Liver (tissue), 9 donors: ENCODE data around the gene MOK. TPM values are rescaled to one million over a fixed set of nuclear protein-coding genes. Genes with fewer than 3 reads are reported as not detected.
A peak's percentile ranks its signal among the peaks of the same experiment; 100 is the strongest.

Source experiments
- DNase-seq: peaks from one replicate; pipeline ENCODE4 v3.0.0-alpha.2; 2017; ENCODE audit warnings: low spot score
- H3K27ac ChIP-seq, 2 donors: one replicate each; pipeline ENCODE4 v1.7.0; 2013; ENCODE audit warnings: inconsistent platforms in 2 of 2, low read length in 2 of 2, control low read depth in 1 of 2, low read depth in 1 of 2, mild to moderate bottlenecking in 1 of 2
- H3K27me3 ChIP-seq, 4 donors: one replicate each; pipeline versions ENCODE4 v1.6.1 to v1.7.0; 2013; ENCODE audit warnings: low read length in 3 of 4, inconsistent platforms in 1 of 4, mild to moderate bottlenecking in 1 of 4, moderate library complexity in 1 of 4; ENCODE audit not compliant: control insufficient read depth in 4 of 4, insufficient read depth in 4 of 4
- H3K36me3 ChIP-seq, 4 donors: one replicate each; pipeline versions ENCODE4 v1.6.1 to v1.7.0; 2013; ENCODE audit warnings: low read length in 3 of 4, mild to moderate bottlenecking in 3 of 4, low read depth in 1 of 4, moderate library complexity in 1 of 4; ENCODE audit not compliant: control insufficient read depth in 4 of 4, insufficient read depth in 3 of 4
- H3K4me1 ChIP-seq, 4 donors: one replicate each; pipeline versions ENCODE4 v1.6.1 to v1.7.0; 2013; ENCODE audit warnings: low read length in 3 of 4, mild to moderate bottlenecking in 3 of 4, moderate library complexity in 1 of 4; ENCODE audit not compliant: control insufficient read depth in 4 of 4, insufficient read depth in 4 of 4
- H3K4me3 ChIP-seq, 3 donors: one replicate each; pipeline versions ENCODE4 v1.6.1 to v1.7.0; 2013; ENCODE audit warnings: low read length in 3 of 3, control low read depth in 1 of 3, low read depth in 1 of 3, mild to moderate bottlenecking in 1 of 3
- H3K9ac ChIP-seq, 2 donors: one replicate each; pipeline ENCODE4 v1.7.0; 2013; ENCODE audit warnings: low read length in 2 of 2, mild to moderate bottlenecking in 2 of 2, moderate library complexity in 2 of 2, control low read depth in 1 of 2, low read depth in 1 of 2
- H3K9me3 ChIP-seq, 4 donors: one replicate each; pipeline versions ENCODE4 v1.6.1 to v1.7.0; 2013; ENCODE audit warnings: low read length in 3 of 4; ENCODE audit not compliant: control insufficient read depth in 4 of 4
- ATF3 ChIP-seq: IDR thresholded peaks from 2 replicates; pipeline ENCODE4 v1.6.1; 2016; ENCODE audit warnings: antibody characterized with exemption
- EGR1 ChIP-seq, 2 donors: IDR thresholded peaks; 2 replicates each; pipeline ENCODE4 v1.6.1; 2016 to 2018; ENCODE audit warnings: antibody characterized with exemption in 2 of 2, low read depth in 2 of 2
- FOXA1 ChIP-seq: IDR thresholded peaks from 2 replicates; pipeline ENCODE4 v1.6.1; 2016; ENCODE audit warnings: antibody characterized with exemption
- FOXA2 ChIP-seq: IDR thresholded peaks from 2 replicates; pipeline ENCODE4 v1.6.1; 2016; ENCODE audit warnings: antibody characterized with exemption
- GABPA ChIP-seq, 2 donors: IDR thresholded peaks in 1 of 2; conservative IDR thresholded peaks in 1 of 2; 2 replicates each; pipeline ENCODE4 v1.6.1; 2016; ENCODE audit warnings: antibody characterized with exemption in 2 of 2, mild to moderate bottlenecking in 1 of 2, moderate library complexity in 1 of 2
- HNF4A ChIP-seq, 2 donors: conservative IDR thresholded peaks; 2 replicates each; pipeline ENCODE4 v1.6.1; 2016; ENCODE audit warnings: antibody characterized with exemption in 2 of 2, mild to moderate bottlenecking in 2 of 2
- HNF4G ChIP-seq: IDR thresholded peaks from 2 replicates; pipeline ENCODE4 v1.6.1; 2016; ENCODE audit warnings: antibody characterized with exemption
- JUND ChIP-seq, 2 donors: IDR thresholded peaks; 2 replicates each; pipeline ENCODE4 v1.6.1; 2016; ENCODE audit warnings: antibody characterized with exemption in 2 of 2
- RAD21 ChIP-seq, 2 donors: IDR thresholded peaks; 2 replicates each; pipeline ENCODE4 v1.6.1; 2016; ENCODE audit warnings: antibody characterized with exemption in 2 of 2, mild to moderate bottlenecking in 2 of 2
- RXRA ChIP-seq, 2 donors: IDR thresholded peaks; 2 replicates each; pipeline ENCODE4 v1.6.1; 2017 to 2018; ENCODE audit warnings: antibody characterized with exemption in 2 of 2, mild to moderate bottlenecking in 1 of 2
- SP1 ChIP-seq: IDR thresholded peaks from 2 replicates; pipeline ENCODE4 v1.6.1; 2018; ENCODE audit warnings: antibody characterized with exemption, mild to moderate bottlenecking
- TAF1 ChIP-seq: conservative IDR thresholded peaks from 2 replicates; pipeline ENCODE4 v1.6.1; 2016; ENCODE audit warnings: antibody characterized with exemption, mild to moderate bottlenecking
- YY1 ChIP-seq: IDR thresholded peaks from 2 replicates; pipeline ENCODE4 v1.6.1; 2016; ENCODE audit warnings: antibody characterized with exemption, mild to moderate bottlenecking
- WGBS: extraction: QIAGEN DNeasy Blood & Tissue Kit; methylation state at CpG from one replicate; pipeline ENCODE4 v1.1.7; 2013; 5-methylcytosine and 5-hydroxymethylcytosine counted together
- polyA plus RNA-seq, 2 donors: library from polyadenylated mRNA; stranded (reverse) in 1 of 2; unstranded in 1 of 2; fragments of 200-250 nt in 1 of 2; fragments of >200 nt in 1 of 2; fragmentation: Nextera tagmentation in 1 of 2; extraction: Ambion mirVana in 1 of 2; gene quantifications; one replicate each; pipeline versions ENCODE4 v1.2.1 to v1.2.3, GENCODE V29; 2013 to 2015
- total RNA-seq, 2 donors: library from RNA; depleted of rRNA; stranded (reverse); fragments of >200 nt; gene quantifications; one replicate each; pipeline ENCODE4 v1.2.3, GENCODE V29; 2014
- TF ChIP-seq, protein P1 (sequence below): fragments of 150-350 bp; IDR thresholded peaks from 2 replicates; pipeline ENCODE4 v1.5.1; 2017; ENCODE audit warnings: improper control_type of control experiment, low read depth, low read length; ENCODE audit not compliant: missing input control
- TF ChIP-seq, protein P2 (sequence below): IDR thresholded peaks from 2 replicates; pipeline ENCODE4 v1.6.1; 2016; ENCODE audit warnings: antibody characterized with exemption
- TF ChIP-seq, protein P3 (sequence below): IDR thresholded peaks from 2 replicates; pipeline ENCODE4 v1.6.1; 2016; ENCODE audit warnings: antibody characterized with exemption, mild to moderate bottlenecking
- TF ChIP-seq, protein P4 (sequence below): IDR thresholded peaks from 2 replicates; pipeline ENCODE4 v1.6.1; 2016; ENCODE audit warnings: antibody characterized with exemption
- donor health status: healthy.
- donor health status: healthy.
- donor health status: healthy.
- donor health status: healthy.
- donor health status: healthy.

MOK gene
- total and polyA plus RNA-seq, 4 donors, result 2.4 to 6.4 (median 2.9) TPM

GRCh38 chr14:102316338-102316742 is 11.4 kb upstream of the MOK start:
- WGBS, result 7% methylated on average over 10 of the region's 10 CpGs
- no peaks in the 10 kb centered on the region for H3K27me3 ChIP-seq
- no peaks in the 10 kb centered on the region for H3K36me3 ChIP-seq
- no peaks in the 10 kb centered on the region for H3K9me3 ChIP-seq
- H3K4me3 ChIP-seq, result peak overlapping the region; percentile 23 to 59 (median 50)
- DNase-seq, result peak; percentile 48
- peak overlapping the region; percentile 4 to 70 for H3K9ac ChIP-seq
- peaks cover 7 to 50% (median 37%) of the 10 kb centered on the region in 4 donors for H3K4me1 ChIP-seq
- TF ChIP-seq GABPA (IDR thresholded peaks at IDR 0.05 in 1 of 2, conservative IDR thresholded peaks at IDR 0.05 in 1 of 2), result peak in 1 of 2 donors; percentile 18
- no peak for TF ChIP-seq YY1
- no peak for TF ChIP-seq FOXA2
- no peak for TF ChIP-seq FOXA1
- no peak for TF ChIP-seq RAD21 (IDR thresholded peaks at IDR 0.05)
- no peak for TF ChIP-seq JUND (IDR thresholded peaks at IDR 0.05)
- TF ChIP-seq RXRA (IDR thresholded peaks at IDR 0.05), result no peak
- TF ChIP-seq, protein P1, sequence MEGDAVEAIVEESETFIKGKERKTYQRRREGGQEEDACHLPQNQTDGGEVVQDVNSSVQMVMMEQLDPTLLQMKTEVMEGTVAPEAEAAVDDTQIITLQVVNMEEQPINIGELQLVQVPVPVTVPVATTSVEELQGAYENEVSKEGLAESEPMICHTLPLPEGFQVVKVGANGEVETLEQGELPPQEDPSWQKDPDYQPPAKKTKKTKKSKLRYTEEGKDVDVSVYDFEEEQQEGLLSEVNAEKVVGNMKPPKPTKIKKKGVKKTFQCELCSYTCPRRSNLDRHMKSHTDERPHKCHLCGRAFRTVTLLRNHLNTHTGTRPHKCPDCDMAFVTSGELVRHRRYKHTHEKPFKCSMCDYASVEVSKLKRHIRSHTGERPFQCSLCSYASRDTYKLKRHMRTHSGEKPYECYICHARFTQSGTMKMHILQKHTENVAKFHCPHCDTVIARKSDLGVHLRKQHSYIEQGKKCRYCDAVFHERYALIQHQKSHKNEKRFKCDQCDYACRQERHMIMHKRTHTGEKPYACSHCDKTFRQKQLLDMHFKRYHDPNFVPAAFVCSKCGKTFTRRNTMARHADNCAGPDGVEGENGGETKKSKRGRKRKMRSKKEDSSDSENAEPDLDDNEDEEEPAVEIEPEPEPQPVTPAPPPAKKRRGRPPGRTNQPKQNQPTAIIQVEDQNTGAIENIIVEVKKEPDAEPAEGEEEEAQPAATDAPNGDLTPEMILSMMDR, result no peak
- H3K27ac ChIP-seq, result peak overlapping the region; percentile 61 to 73

- no peaks in the 10 kb centered on the region for H3K9me3 ChIP-seq
- no peak for TF ChIP-seq HNF4A (conservative IDR thresholded peaks at IDR 0.05)
- TF ChIP-seq HNF4G, result no peak
- no peak for TF ChIP-seq FOXA1
- TF ChIP-seq, protein P2, sequence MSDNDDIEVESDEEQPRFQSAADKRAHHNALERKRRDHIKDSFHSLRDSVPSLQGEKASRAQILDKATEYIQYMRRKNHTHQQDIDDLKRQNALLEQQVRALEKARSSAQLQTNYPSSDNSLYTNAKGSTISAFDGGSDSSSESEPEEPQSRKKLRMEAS, result no peak
- TF ChIP-seq, protein P3, sequence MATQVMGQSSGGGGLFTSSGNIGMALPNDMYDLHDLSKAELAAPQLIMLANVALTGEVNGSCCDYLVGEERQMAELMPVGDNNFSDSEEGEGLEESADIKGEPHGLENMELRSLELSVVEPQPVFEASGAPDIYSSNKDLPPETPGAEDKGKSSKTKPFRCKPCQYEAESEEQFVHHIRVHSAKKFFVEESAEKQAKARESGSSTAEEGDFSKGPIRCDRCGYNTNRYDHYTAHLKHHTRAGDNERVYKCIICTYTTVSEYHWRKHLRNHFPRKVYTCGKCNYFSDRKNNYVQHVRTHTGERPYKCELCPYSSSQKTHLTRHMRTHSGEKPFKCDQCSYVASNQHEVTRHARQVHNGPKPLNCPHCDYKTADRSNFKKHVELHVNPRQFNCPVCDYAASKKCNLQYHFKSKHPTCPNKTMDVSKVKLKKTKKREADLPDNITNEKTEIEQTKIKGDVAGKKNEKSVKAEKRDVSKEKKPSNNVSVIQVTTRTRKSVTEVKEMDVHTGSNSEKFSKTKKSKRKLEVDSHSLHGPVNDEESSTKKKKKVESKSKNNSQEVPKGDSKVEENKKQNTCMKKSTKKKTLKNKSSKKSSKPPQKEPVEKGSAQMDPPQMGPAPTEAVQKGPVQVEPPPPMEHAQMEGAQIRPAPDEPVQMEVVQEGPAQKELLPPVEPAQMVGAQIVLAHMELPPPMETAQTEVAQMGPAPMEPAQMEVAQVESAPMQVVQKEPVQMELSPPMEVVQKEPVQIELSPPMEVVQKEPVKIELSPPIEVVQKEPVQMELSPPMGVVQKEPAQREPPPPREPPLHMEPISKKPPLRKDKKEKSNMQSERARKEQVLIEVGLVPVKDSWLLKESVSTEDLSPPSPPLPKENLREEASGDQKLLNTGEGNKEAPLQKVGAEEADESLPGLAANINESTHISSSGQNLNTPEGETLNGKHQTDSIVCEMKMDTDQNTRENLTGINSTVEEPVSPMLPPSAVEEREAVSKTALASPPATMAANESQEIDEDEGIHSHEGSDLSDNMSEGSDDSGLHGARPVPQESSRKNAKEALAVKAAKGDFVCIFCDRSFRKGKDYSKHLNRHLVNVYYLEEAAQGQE, result no peak
- TF ChIP-seq EGR1 (IDR thresholded peaks at IDR 0.05; ENCODE audit: low read depth in 2 of 2), result no peak
- no peak for TF ChIP-seq TAF1
- TF ChIP-seq JUND (IDR thresholded peaks at IDR 0.05), result no peak
- no peak for TF ChIP-seq ATF3
- TF ChIP-seq, protein P4, sequence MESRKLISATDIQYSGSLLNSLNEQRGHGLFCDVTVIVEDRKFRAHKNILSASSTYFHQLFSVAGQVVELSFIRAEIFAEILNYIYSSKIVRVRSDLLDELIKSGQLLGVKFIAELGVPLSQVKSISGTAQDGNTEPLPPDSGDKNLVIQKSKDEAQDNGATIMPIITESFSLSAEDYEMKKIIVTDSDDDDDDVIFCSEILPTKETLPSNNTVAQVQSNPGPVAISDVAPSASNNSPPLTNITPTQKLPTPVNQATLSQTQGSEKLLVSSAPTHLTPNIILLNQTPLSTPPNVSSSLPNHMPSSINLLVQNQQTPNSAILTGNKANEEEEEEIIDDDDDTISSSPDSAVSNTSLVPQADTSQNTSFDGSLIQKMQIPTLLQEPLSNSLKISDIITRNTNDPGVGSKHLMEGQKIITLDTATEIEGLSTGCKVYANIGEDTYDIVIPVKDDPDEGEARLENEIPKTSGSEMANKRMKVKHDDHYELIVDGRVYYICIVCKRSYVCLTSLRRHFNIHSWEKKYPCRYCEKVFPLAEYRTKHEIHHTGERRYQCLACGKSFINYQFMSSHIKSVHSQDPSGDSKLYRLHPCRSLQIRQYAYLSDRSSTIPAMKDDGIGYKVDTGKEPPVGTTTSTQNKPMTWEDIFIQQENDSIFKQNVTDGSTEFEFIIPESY, result no peak
- TF ChIP-seq, protein P1, result no peak
- TF ChIP-seq SP1, result no peak
- 93% methylated on average over 6 of the region's 6 CpGs for WGBS
- H3K4me3 ChIP-seq, result no peak overlapping the region
- peaks cover 5 to 40% (median 26%) of the 10 kb centered on the region in 4 donors for H3K4me1 ChIP-seq
- no peak overlapping the region for H3K27ac ChIP-seq
- H3K27me3 ChIP-seq, result no peaks in the 10 kb centered on the region
- no peak overlapping the region for H3K9ac ChIP-seq
- H3K36me3 ChIP-seq, result no peaks in the 10 kb centered on the region
- no peak for DNase-seq
Measured at GRCh38 chr14:102315121-102315520, 10.2 kb upstream of the MOK start.
